Lower lobe of right lung (tissue), 2 donors: Measurements from ENCODE around the gene TNFAIP8L1. TPM values are rescaled to one million over a fixed set of nuclear protein-coding genes. Genes with fewer than 3 reads are reported as not detected.

Experiments
- ATAC-seq, 2 donors: fragments of 200-7000 bp; cut with Tn5 transposase; one replicate each; pipeline ENCODE4 v1.9.1; 2020 to 2022; ENCODE audit warnings: mild to moderate bottlenecking in 2 of 2, moderate library complexity in 2 of 2
- DNase-seq: peaks from one replicate; pipeline ENCODE4 v3.0.0-alpha.2; 2020
- H3K27ac ChIP-seq: fragments of 200-600 bp; one replicate; pipeline ENCODE4 v1.8.0; 2022
- H3K27me3 ChIP-seq: fragments of 200-600 bp; one replicate; pipeline ENCODE4 v1.8.0; 2022; ENCODE audit warnings: low read depth
- H3K36me3 ChIP-seq: fragments of 200-600 bp; one replicate; pipeline ENCODE4 v1.8.0; 2022; ENCODE audit warnings: mild to moderate bottlenecking
- H3K4me1 ChIP-seq: fragments of 200-600 bp; one replicate; pipeline ENCODE4 v1.8.0; 2022
- H3K4me3 ChIP-seq: fragments of 200-600 bp; one replicate; pipeline ENCODE4 v1.8.0; 2022; ENCODE audit warnings: mild to moderate bottlenecking
- H3K9me3 ChIP-seq: fragments of 200-600 bp; one replicate; pipeline ENCODE4 v1.8.0; 2022
- CTCF ChIP-seq: fragments of 200-600 bp; IDR thresholded peaks from one replicate; pipeline ENCODE4 v1.8.0; 2022; ENCODE audit warnings: antibody characterized with exemption, mild to moderate bottlenecking
- intact Hi-C: fragments of 100-400 bp; cut with DNase I; formaldehyde crosslinking; loops from one replicate; pipeline ENCODE4 v1.11.0; 2022
- total RNA-seq: library from RNA; stranded (reverse); fragmentation: NEBNext Ultra II Directional; extraction: Animal tissue kit (Norgen Biotek cat#: 25700); gene quantifications from one replicate; pipeline ENCODE4 v1.2.1, GENCODE V29; 2021
- donor health status: DM: no; HTN: yes; CAD: no; lungs with severe emphysema.

Gene TNFAIP8L1
- total RNA-seq, 1 donor from 2014 or later, result 11.2 TPM

GRCh38 chr19:4624301-4624700, 15.0 kb upstream of the TNFAIP8L1 start:
- no peak for ATAC-seq
- no peaks in the 10 kb centered on the region for H3K9me3 ChIP-seq
- DNase-seq, result no peak
- no peaks in the 10 kb centered on the region for H3K4me1 ChIP-seq
- no peak overlapping the region for H3K27ac ChIP-seq
- no peak for TF ChIP-seq CTCF
- no peak overlapping the region for H3K4me3 ChIP-seq
- no peaks in the 10 kb centered on the region for H3K36me3 ChIP-seq
- peaks cover 29% of the 10 kb centered on the region for H3K27me3 ChIP-seq
- intact Hi-C loops, result no loop called here

- intact Hi-C loops, result no loop called here
- Histone ChIP-seq H3K4me3 (no peak overlapping the region), H3K4me1 (no peaks in the 10 kb centered on the region), H3K27me3 (peaks cover 24% of the 10 kb centered on the region), H3K36me3 (no peaks in the 10 kb centered on the region), H3K27ac (no peak overlapping the region), H3K9me3 (no peaks in the 10 kb centered on the region)
- no peak for TF ChIP-seq CTCF
- no peak for ATAC-seq
- no peak for DNase-seq
Measured at GRCh38 chr19:4624733-4625362, 14.5 kb upstream of the TNFAIP8L1 start.

GRCh38 chr19:4633140-4633967, 6.0 kb upstream of the TNFAIP8L1 start:
- H3K27me3 ChIP-seq, result no peaks in the 10 kb centered on the region
- DNase-seq, result peak; percentile 77
- ATAC-seq, result peak; percentile 75 to 89
- intact Hi-C loops, result no loop called here
- no peak overlapping the region for H3K4me3 ChIP-seq
- H3K4me1 ChIP-seq, result peaks cover 16% of the 10 kb centered on the region
- peak; percentile 77 for TF ChIP-seq CTCF
- no peaks in the 10 kb centered on the region for H3K9me3 ChIP-seq
- H3K27ac ChIP-seq, result no peak overlapping the region
- no peaks in the 10 kb centered on the region for H3K36me3 ChIP-seq

GRCh38 chr19:4635754-4636116, 3.6 kb upstream of the TNFAIP8L1 start:
- TF ChIP-seq CTCF, result no peak
- Histone ChIP-seq H3K4me3 (peak overlapping the region; percentile 63), H3K27ac (no peak overlapping the region), H3K4me1 (peaks cover 35% of the 10 kb centered on the region), H3K36me3 (no peaks in the 10 kb centered on the region), H3K9me3 (no peaks in the 10 kb centered on the region), H3K27me3 (no peaks in the 10 kb centered on the region)
- DNase-seq (no peak), ATAC-seq (no peak)
- intact Hi-C loops, result no loop called here

- TF ChIP-seq CTCF, result peak; percentile 93
- no peaks in the 10 kb centered on the region for H3K27me3 ChIP-seq
- no peaks in the 10 kb centered on the region for H3K36me3 ChIP-seq
- peak; percentile 44 to 47 for ATAC-seq
- no peak overlapping the region for H3K27ac ChIP-seq
- peaks cover 35% of the 10 kb centered on the region for H3K4me1 ChIP-seq
- intact Hi-C loops, result no loop called here
- H3K9me3 ChIP-seq, result no peaks in the 10 kb centered on the region
- H3K4me3 ChIP-seq, result peak overlapping the region; percentile 63
- DNase-seq, result peak; percentile 79
Measured at GRCh38 chr19:4636151-4636717, 3.1 kb upstream of the TNFAIP8L1 start.
